Activated T-helper 1 cell treated with anti-CD3 and anti-CD28 coated beads, Interleukin-2, amount 50 U/mL, for 16 hours (primary cell): ENCODE results near the gene IL25.
"Not testable (repeated sequence)": the region's sequence is repeated elsewhere in the genome, so short reads cannot be mapped to it uniquely, and the experiment has no call there.

Experiments used
- DNase-seq, 2 donors: peaks; one replicate each; pipeline ENCODE4 v3.0.0-alpha.2; 2020; ENCODE audit warnings: low read depth in 1 of 2, low spot score in 1 of 2

The IL25 gene

GRCh38 chr14:23388996-23389395 lies 16.4 kb downstream of the IL25 start:
- no peak for DNase-seq

GRCh38 chr14:23389396-23389795 lies 16.8 kb downstream of the IL25 start:
- DNase-seq: no peak

DNA sequence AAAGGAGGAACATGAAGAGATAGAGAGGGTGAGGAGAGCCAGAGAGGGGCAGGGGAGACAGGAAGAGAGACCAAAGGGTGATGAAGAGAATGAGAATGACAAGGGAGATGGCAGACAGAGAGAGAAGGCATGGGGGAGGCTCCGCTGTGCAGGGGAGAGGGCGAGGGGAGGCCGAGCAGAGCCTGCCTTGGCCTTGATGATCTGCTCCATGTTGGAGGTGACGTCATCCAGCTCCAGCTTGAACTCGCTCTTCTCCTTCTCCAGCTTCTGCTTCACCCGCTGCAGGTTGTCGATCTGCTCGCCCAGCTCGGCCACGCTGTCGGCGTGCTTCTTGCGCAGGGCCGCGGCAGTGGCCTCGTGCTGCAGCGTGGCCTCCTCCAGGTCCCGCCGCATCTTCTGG lies 17.3 kb downstream of the IL25 start:
- DNase-seq: not testable (repeated sequence)

DNA sequence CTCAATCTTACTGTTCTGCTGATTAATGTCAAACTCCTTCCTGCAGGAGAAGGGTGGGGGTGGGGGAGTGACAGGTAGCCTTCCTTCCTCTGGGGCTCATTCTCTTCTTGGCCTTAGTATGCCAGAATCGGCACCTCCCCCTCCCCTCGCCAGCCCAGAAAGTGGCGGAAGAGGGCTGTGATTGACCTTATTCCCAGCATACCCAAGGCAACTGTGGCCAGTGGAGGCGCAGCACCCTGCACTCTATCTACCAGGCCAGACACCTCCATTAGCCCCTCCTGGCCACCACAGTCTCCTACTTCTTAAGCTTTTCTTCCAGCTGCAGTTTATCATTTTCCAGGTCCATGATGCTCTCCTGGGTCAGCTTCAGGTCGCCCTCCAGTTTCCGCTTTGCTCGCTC lies 20.0 kb downstream of the IL25 start:
- DNase-seq: no peak

DNA sequence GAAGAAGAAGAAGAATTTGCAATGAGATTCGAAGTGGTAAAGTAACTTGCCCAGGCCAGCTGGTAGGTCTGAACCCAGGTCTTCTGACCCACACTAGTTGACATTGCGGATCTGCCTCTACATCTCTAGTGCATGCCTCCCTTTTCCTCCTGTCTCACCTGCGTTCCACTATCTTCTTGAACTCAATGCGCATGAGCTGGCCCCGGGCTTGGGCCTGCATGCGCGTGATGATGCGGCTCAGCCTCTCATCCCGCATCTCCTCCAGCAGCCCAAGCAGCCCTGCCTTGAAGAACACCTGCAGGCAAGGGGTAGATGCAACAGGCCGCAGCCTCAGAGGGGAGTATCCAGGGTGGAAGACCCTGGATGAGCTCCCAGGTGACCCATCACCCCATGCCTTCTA lies 23.5 kb downstream of the IL25 start:
- no peak for DNase-seq

DNA sequence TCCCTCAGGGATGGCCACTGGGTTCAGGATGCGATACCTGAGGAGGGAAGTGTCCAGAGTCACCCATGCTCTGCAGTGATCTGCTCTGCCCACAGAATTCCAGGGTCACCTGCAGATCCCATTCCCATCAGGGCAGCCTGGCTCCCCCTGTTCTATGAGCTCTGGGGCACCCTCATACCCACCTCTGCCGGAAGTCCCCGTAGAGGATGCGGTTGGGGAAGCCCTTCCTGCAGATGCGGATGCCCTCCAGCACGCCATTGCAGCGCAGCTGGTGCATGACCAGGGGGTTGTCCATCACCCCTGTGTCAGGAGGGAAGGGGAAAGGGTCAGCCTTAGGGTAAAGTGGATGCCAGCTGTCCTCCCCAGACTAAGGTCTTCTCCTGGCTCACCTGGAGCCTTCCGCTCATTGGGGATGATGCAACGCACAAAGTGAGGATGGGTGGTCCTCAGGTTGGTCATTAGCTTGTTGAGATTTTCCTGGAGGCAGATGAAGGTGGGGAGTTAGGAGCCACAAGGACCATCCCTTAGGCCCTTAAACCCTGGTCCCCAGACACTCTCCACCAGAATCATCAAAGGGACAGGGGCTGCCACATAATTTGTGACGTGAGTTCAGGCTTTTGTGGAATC lies 24.3 kb downstream of the IL25 start:
- DNase-seq: no peak

DNA sequence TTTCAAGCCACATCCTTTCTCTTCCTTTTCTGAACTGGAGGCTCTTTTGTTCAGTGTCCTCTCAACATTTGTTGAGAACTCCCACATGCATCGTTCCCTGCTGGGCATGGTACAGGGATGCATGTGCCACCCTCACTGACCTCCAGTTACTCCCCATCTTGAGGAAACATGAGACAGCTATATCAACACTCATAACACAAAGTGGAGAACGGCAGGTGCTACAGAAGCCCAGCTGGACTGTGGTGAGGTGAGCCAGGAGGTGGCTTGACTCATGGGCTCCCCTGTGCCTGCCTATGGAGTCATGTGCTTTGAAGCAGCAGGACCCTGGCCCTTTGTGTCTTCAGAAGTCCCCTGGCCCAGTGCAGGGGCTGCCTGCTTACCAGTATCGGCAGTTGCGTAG lies 25.7 kb downstream of the IL25 start:
- no peak for DNase-seq

DNA sequence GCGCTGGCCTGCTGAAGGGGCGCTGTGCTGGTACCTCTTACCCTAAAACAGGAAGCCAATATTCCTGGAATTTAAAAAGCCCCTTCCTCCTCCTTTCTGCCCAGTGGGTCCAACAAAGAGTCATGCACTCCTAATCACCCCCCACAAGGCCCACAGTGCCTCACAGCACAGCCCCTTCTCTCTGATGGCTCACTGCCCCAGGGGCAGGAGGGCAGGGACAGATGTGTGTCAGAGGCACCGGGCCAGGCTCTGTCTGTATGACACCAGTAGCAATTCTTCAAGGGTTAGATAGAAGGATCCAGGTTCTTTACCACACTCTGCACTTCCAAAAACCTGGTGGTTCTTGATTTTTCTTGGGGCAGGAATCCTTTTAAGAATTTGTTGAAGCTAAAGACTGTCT lies 26.5 kb downstream of the IL25 start:
- no peak for DNase-seq

DNA sequence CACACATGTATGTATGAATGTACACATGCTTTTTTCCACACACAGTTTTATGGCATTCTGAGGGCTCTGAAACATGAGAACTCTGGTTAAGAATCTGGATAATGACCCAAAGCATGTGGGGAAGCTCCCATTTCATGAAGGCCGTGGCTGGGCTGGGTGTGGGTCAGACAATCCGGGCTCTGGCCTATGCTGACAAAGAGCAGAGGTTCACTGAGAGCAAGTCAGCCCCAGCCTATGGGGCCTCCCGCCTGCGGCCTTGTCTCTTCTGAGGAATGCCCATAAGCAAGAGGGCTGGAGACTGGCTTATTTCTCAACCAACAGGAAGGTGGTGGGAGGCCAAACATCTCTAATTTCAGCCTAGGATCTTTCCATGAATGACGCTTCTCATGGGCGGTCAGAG lies 27.0 kb downstream of the IL25 start:
- no peak for DNase-seq

DNA sequence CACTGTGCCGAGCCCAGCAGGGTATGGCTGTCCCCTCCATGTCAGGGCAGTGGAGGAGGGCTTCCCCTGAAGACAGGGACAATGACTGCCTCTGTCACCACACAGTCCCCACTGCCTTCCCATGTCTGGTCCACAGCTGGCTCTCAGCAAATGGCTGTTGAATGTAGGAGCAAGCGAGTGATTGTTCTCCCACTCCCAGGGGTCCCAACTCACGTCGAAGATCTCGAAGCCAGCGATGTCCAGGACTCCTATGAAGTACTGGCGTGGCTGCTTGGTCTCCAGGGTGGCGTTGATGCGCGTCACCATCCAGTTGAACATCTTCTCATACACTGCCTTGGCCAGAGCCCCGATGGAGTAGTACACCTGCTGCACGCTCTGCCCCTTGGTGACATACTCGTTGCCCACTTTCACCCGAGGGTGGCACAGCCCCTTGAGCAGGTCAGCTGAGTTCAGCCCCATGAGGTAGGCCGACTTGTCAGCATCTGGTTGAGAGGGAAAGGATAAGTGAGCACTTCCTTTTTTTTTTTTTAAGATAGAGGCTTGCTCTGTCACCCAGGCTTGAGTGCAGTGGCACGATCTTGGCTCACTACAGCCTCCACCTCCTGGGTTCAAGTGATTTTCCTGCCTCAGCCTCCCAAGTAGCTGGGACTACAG lies 28.0 kb downstream of the IL25 start:
- not testable (repeated sequence) for DNase-seq

- DNase-seq: no peak
Observed at GRCh38 chr14:23401291-23401690, 28.7 kb downstream of the IL25 start.

GRCh38 chr14:23402296-23403138 lies 29.9 kb downstream of the IL25 start:
- DNase-seq: no peak

- no peak for DNase-seq
Observed at GRCh38 chr14:23403139-23403438, 30.5 kb downstream of the IL25 start.

GRCh38 chr14:23403908-23404307 lies 31.3 kb downstream of the IL25 start:
- DNase-seq: no peak

- DNase-seq: no peak
Observed at GRCh38 chr14:23404331-23404900, 31.8 kb downstream of the IL25 start.

- no peak for DNase-seq
Observed at GRCh38 chr14:23405096-23405495, 32.5 kb downstream of the IL25 start.

DNA sequence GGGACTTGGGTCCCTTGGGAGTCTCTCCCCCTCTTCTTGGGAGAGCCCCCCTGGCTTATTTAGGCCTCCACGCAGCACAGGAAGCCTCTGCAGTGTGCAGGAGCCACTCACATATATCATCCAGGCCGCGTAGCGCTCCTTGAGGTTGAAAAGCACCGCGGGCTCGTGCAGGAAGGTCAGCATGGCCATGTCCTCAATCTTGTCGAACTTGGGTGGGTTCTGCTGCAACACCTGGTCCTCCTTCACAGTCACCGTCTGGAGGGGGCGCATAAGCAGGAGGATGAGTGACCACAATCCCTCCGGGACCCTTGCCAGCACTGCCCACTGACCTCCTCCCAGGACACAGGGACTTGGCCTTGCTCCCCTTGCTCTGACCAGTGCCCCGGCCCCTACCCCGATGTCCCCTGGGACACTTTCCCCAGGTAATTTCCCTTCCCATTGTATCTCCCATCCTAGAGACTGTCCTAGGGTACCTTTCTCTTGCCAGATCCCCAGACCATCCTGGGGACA lies 33.0 kb downstream of the IL25 start:
- DNase-seq: no peak

GRCh38 chr14:23406244-23406643 lies 33.6 kb downstream of the IL25 start:
- no peak for DNase-seq

GRCh38 chr14:23406725-23407355 lies 34.2 kb downstream of the IL25 start:
- no peak for DNase-seq

GRCh38 chr14:23407516-23408306 lies 35.1 kb downstream of the IL25 start, which contains the start of gene MYH6:
MYH6 (minus strand) TSS chr14:23408273; CDS start chr14:23407223, 1,050 bp downstream.
- no peak for DNase-seq

DNA sequence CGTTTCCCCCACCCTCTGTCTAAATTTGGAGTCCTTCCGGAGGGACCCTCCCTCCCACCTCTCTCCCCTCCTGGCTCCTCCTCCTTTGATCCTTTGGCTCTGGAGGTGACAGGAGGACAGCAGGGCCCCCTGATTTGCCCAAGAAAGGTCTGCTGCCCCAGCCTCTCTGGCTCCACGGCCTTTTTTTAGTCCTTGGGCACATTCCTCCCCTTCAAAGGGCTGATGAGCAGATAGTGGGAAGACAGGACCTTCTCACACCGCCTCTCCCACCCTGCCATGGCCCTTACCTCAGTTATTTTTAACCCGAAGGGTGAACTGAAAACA lies 35.7 kb downstream of the IL25 start:
- no peak for DNase-seq
